ENCODE results near the gene RAB24.
A peak's percentile ranks its signal among the peaks of the same experiment; 100 is the strongest.
"Not testable (repeated sequence)": the region's sequence is repeated elsewhere in the genome, so short reads cannot be mapped to it uniquely, and the experiment has no call there.

The RAB24 gene

GRCh38 chr5:177276886-177277285, 26.6 kb downstream of the RAB24 start:
- in situ Hi-C loops (cut with MboI; ENCODE audit: low sequenced_read_pairs) = no loop called here
- no peak for DNase-seq (ENCODE audit: low spot score in 2 of 2)
- Histone ChIP-seq H3K36me3 (replicated peaks) (peaks cover 53% of the 10 kb centered on the region), H3K9me3 (no peaks in the 10 kb centered on the region), H3K27me3 (ENCODE audit: low read depth) (no peaks in the 10 kb centered on the region), H3K4me3 (no peak overlapping the region), H3K4me1 (peaks cover 5% of the 10 kb centered on the region)

- H3K36me3 ChIP-seq (replicated peaks) = peaks cover 55% of the 10 kb centered on the region
These were observed 27.6 kb downstream of the RAB24 start for GRCh38 chr5:177275883-177276282.

GRCh38 chr5:177271113-177271512, 32.4 kb downstream of the RAB24 start:
- in situ Hi-C loops (cut with MboI; ENCODE audit: low sequenced_read_pairs) = no loop called here

More at GRCh38 chr5:177275883-177276282, 27.6 kb downstream of the RAB24 start:
- DNase-seq (ENCODE audit: low spot score in 2 of 2) = no peak
- no peaks in the 10 kb centered on the region for H3K9me3 ChIP-seq
- in situ Hi-C loops (cut with MboI; ENCODE audit: low sequenced_read_pairs) = no loop called here
- peaks cover 5% of the 10 kb centered on the region for H3K4me1 ChIP-seq
- H3K27me3 ChIP-seq (ENCODE audit: low read depth) = no peaks in the 10 kb centered on the region
- no peak overlapping the region for H3K4me3 ChIP-seq

GRCh38 chr5:177270653-177271052, 32.9 kb downstream of the RAB24 start:
- peaks cover 59% of the 10 kb centered on the region for H3K36me3 ChIP-seq (replicated peaks)

More at GRCh38 chr5:177271113-177271512, 32.4 kb downstream of the RAB24 start:
- Histone ChIP-seq H3K4me1 (no peaks in the 10 kb centered on the region), H3K27me3 (ENCODE audit: low read depth) (no peaks in the 10 kb centered on the region), H3K9me3 (no peaks in the 10 kb centered on the region), H3K36me3 (replicated peaks) (peaks cover 62% of the 10 kb centered on the region), H3K4me3 (no peak overlapping the region)
- no peak for DNase-seq (ENCODE audit: low spot score in 2 of 2)

DNA sequence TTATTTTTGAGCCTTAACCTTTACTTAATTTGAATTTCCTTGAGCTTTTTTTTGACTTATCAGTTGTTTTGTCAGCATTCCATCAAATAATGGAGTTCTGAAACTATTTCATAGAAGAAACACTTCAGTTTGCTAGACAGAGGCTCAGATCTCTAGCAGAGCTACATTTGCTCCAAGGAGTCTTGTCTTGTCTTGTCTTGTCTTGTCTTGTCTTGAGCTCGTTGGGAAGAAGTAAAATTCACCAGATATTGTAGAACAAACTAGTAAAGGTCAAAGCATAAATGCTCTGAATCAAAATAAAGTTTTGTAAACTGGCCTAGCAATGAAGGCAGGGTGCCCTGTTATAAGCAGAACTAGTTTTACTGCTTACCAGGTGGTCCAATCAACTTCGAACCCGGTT, 33.5 kb downstream of the RAB24 start:
- in situ Hi-C loops (cut with MboI; ENCODE audit: low sequenced_read_pairs) = no loop called here
- DNase-seq (ENCODE audit: low spot score in 2 of 2) = no peak
- no peaks in the 10 kb centered on the region for H3K9me3 ChIP-seq
- peaks cover 57% of the 10 kb centered on the region for H3K36me3 ChIP-seq (replicated peaks)
- H3K4me3 ChIP-seq = no peak overlapping the region
- H3K27me3 ChIP-seq (ENCODE audit: low read depth) = no peaks in the 10 kb centered on the region
- H3K4me1 ChIP-seq = no peaks in the 10 kb centered on the region

More at GRCh38 chr5:177270653-177271052, 32.9 kb downstream of the RAB24 start:
- H3K4me3 ChIP-seq = no peak overlapping the region
- in situ Hi-C loops (cut with MboI; ENCODE audit: low sequenced_read_pairs) = no loop called here
- H3K4me1 ChIP-seq = no peaks in the 10 kb centered on the region
- no peaks in the 10 kb centered on the region for H3K9me3 ChIP-seq
- H3K27me3 ChIP-seq (ENCODE audit: low read depth) = no peaks in the 10 kb centered on the region
- DNase-seq (ENCODE audit: low spot score in 2 of 2) = no peak

DNA sequence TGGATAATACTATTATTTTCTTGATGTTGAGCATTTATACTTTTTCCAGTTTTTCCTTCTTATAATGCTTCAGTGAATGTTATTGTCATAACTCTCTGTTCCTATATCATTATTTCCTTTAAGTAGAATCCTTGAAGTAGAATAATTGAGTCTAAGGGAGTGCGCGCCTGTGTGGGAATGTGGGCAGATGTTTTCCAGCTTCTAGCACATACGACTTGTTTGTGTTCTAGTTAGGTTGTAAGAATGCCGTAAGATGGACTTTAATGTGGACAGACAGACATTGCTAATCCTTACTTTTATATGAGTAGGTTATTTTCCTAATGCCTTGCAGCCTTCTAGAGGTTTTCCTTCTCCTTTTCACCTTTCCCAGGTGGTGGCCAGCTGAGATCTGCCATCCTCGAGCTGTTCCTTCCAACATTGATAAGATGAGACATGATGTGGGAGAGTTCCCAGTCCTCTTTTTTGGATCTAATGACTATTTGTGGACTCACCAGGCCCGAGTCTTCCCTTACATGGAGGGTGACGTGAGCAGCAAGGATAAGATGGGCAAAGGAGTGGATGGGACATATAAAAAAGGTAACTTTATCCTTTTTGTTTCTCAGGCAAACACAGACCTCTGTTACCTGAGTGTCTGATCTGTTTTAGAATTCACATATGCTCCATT, 34.2 kb downstream of the RAB24 start:
- H3K36me3 ChIP-seq (replicated peaks) = peaks cover 56% of the 10 kb centered on the region
- no peaks in the 10 kb centered on the region for H3K4me1 ChIP-seq
- DNase-seq (ENCODE audit: low spot score in 2 of 2) = no peak
- H3K9me3 ChIP-seq = no peaks in the 10 kb centered on the region
- no peak overlapping the region for H3K4me3 ChIP-seq
- in situ Hi-C loops (cut with MboI; ENCODE audit: low sequenced_read_pairs) = no loop called here
- H3K27me3 ChIP-seq (ENCODE audit: low read depth) = no peaks in the 10 kb centered on the region

GRCh38 chr5:177265395-177265794, 38.1 kb downstream of the RAB24 start:
- DNase-seq (ENCODE audit: low spot score in 2 of 2) = no peak
- Histone ChIP-seq H3K27me3 (ENCODE audit: low read depth) (no peaks in the 10 kb centered on the region), H3K4me1 (no peaks in the 10 kb centered on the region), H3K36me3 (replicated peaks) (peaks cover 46% of the 10 kb centered on the region), H3K4me3 (no peak overlapping the region), H3K9me3 (no peaks in the 10 kb centered on the region)
- in situ Hi-C loops (cut with MboI; ENCODE audit: low sequenced_read_pairs) = no loop called here

DNA sequence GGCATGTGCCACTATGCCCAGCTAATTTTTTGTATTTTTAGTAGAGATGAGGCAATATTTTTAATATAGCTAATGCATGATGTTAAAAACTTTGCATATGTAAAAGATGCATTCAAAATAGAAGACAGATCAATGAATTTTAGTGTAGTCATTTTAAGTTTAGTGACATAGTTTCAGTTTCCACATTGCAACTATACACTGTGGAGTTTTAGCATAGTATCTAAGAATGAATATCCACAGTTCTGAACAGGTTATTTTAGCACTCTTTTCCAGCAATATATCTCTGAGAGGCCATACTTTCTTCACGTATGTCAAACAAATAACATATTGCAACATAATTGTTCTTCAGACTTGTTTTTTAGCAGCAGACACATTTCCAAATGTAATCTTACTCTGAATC, 39.3 kb downstream of the RAB24 start:
- no peaks in the 10 kb centered on the region for H3K27me3 ChIP-seq (ENCODE audit: low read depth)
- in situ Hi-C loops (cut with MboI; ENCODE audit: low sequenced_read_pairs) = no loop called here
- peaks cover 46% of the 10 kb centered on the region for H3K36me3 ChIP-seq (replicated peaks)
- no peaks in the 10 kb centered on the region for H3K4me1 ChIP-seq
- DNase-seq (ENCODE audit: low spot score in 2 of 2) = no peak
- H3K9me3 ChIP-seq = no peaks in the 10 kb centered on the region
- H3K4me3 ChIP-seq = no peak overlapping the region

DNA sequence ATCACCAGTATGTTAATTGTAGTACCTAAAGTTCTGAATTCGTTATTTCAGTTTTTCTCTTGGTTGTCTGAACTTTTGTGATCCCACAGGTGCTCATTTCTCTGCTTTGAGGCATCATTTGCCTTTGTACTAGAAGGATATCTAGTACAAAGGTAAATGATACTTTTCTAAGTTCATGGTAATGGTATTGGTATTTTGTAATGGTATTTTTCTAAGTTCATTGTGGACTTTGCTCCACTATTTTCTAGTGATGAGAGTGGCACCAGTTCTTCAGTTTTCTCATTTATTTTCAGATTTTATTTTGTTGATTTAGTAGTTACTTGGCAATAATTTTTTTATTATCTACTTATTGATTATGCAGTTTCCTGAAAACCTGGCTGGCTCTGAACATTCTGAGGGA, 42.0 kb downstream of the RAB24 start:
- H3K4me1 ChIP-seq = no peaks in the 10 kb centered on the region
- H3K27me3 ChIP-seq (ENCODE audit: low read depth) = no peaks in the 10 kb centered on the region
- DNase-seq (ENCODE audit: low spot score in 2 of 2) = no peak
- peaks cover 52% of the 10 kb centered on the region for H3K36me3 ChIP-seq (replicated peaks)
- in situ Hi-C loops (cut with MboI; ENCODE audit: low sequenced_read_pairs) = no loop called here
- no peaks in the 10 kb centered on the region for H3K9me3 ChIP-seq
- H3K4me3 ChIP-seq = no peak overlapping the region

- peaks cover under 1% of the 10 kb centered on the region for H3K4me1 ChIP-seq
- peaks cover 54% of the 10 kb centered on the region for H3K36me3 ChIP-seq (replicated peaks)
- no peaks in the 10 kb centered on the region for H3K27me3 ChIP-seq (ENCODE audit: low read depth)
- no peak overlapping the region for H3K4me3 ChIP-seq
- in situ Hi-C loops (cut with MboI; ENCODE audit: low sequenced_read_pairs) = no loop called here
- no peak for DNase-seq (ENCODE audit: low spot score in 2 of 2)
- no peaks in the 10 kb centered on the region for H3K9me3 ChIP-seq
These were observed 42.6 kb downstream of the RAB24 start for GRCh38 chr5:177260961-177261360.

DNA sequence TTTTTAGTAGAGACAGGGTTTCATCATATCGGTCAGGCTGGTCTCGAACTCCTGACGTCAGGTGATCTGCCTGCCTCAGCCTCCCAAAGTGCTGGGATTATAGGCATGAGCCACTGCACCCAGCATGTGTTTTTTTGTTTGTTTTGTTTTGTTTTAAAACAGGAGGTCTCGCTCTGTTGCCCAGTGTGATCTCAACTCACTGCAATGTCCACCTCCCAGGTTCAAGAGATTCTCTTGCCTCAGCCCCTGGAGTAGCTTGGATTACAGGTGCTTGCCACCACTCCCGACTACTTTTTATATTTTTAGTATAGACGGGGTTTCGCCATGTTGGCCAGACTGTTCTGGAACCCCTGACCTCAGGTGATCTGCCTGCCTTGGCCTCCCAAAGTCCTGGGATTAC, 44.8 kb downstream of the RAB24 start:
- H3K4me3 ChIP-seq; DNase-seq (ENCODE audit: low spot score in 2 of 2); H3K27me3 ChIP-seq (ENCODE audit: low read depth); H3K9me3 ChIP-seq; H3K4me1 ChIP-seq; in situ Hi-C loops (cut with MboI; ENCODE audit: low sequenced_read_pairs): not testable (repeated sequence)
- H3K36me3 ChIP-seq (replicated peaks) = peaks cover 62% of the 10 kb centered on the region

GRCh38 chr5:177256296-177256695, 47.2 kb downstream of the RAB24 start:
- peaks cover 62% of the 10 kb centered on the region for H3K36me3 ChIP-seq (replicated peaks)
- H3K4me3 ChIP-seq = no peak overlapping the region
- peak in 1 of 2 experiments; percentile 40 for DNase-seq (ENCODE audit: low spot score in 2 of 2)

DNA sequence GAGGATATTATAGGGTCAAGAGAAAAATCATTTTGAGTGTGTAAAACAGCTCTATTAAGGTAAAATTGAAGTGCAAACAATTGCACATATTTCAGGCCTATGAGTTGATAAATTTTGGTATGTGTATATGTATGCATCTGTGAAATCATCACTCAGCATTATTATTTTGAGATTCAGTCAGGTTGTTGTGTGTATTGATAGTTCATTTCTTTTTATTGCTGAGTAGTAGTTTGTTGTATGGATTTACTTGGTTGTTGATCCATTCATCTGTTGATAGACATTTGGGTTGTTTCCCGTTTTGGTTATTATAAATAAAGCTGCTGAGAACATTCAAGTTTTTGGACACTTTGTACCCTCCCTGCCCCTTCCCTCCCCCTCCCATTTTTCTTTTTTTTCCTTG, 50.3 kb downstream of the RAB24 start:
- DNase-seq (ENCODE audit: low spot score in 2 of 2) = no peak

More at GRCh38 chr5:177256296-177256695, 47.2 kb downstream of the RAB24 start:
- H3K27me3 ChIP-seq (ENCODE audit: low read depth) = no peaks in the 10 kb centered on the region
- no peaks in the 10 kb centered on the region for H3K9me3 ChIP-seq
- H3K4me1 ChIP-seq = peaks cover 8% of the 10 kb centered on the region
- in situ Hi-C loops (cut with MboI; ENCODE audit: low sequenced_read_pairs) = no loop called here

More for the DNA sequence above, 50.3 kb downstream of the RAB24 start:
- Histone ChIP-seq H3K36me3 (replicated peaks) (peaks cover 52% of the 10 kb centered on the region), H3K4me3 (no peak overlapping the region), H3K9me3 (no peaks in the 10 kb centered on the region), H3K27me3 (ENCODE audit: low read depth) (no peaks in the 10 kb centered on the region), H3K4me1 (peaks cover 8% of the 10 kb centered on the region)
- in situ Hi-C loops (cut with MboI; ENCODE audit: low sequenced_read_pairs) = no loop called here

Measured in HAP-1 (cell line).